Left kidney (tissue), 2 donors: ENCODE data around the gene CDK18. TPM values are rescaled to one million over a fixed set of nuclear protein-coding genes. Genes with fewer than 3 reads are reported as not detected.

Source experiments
- DNase-seq: peaks from one replicate; pipeline ENCODE4 v3.0.0-alpha.2; 2013
- polyA plus RNA-seq: library from polyadenylated mRNA; unstranded; fragments of 120-200 nt; gene quantifications from one replicate; pipeline ENCODE4 v1.2.1, GENCODE V29; 2013; ENCODE audit not compliant: insufficient read length

Gene CDK18
- polyA plus RNA-seq, 1 donor: 27.1 TPM

- no peak for DNase-seq
These were observed 65.7 kb downstream of the CDK18 start for GRCh38 chr1:205570173-205570501.

GRCh38 chr1:205570796-205571537, 66.5 kb downstream of the CDK18 start:
- DNase-seq: no peak

- no peak for DNase-seq
These were observed 67.3 kb downstream of the CDK18 start for GRCh38 chr1:205571747-205572146.

- DNase-seq: no peak
These were observed 68.0 kb downstream of the CDK18 start for GRCh38 chr1:205572421-205572820.

- no peak for DNase-seq
These were observed 70.9 kb downstream of the CDK18 start for GRCh38 chr1:205575294-205575885.

- DNase-seq: no peak
These were observed 71.5 kb downstream of the CDK18 start for GRCh38 chr1:205576011-205576410.

- DNase-seq: no peak
These were observed 72.6 kb downstream of the CDK18 start for GRCh38 chr1:205576805-205577761.

- no peak for DNase-seq
These were observed 73.6 kb downstream of the CDK18 start for GRCh38 chr1:205577874-205578658.

- DNase-seq: no peak
These were observed 74.5 kb downstream of the CDK18 start for GRCh38 chr1:205578780-205579571.

- no peak for DNase-seq
These were observed 75.2 kb downstream of the CDK18 start for GRCh38 chr1:205579711-205580110.

GRCh38 chr1:205580140-205580922, 75.9 kb downstream of the CDK18 start:
- no peak for DNase-seq

- no peak for DNase-seq
These were observed 76.4 kb downstream of the CDK18 start for GRCh38 chr1:205580923-205581180.

GRCh38 chr1:205581321-205581980, 77.0 kb downstream of the CDK18 start:
- no peak for DNase-seq

- DNase-seq: no peak
These were observed 77.6 kb downstream of the CDK18 start for GRCh38 chr1:205582046-205582445.

Other genes with a start within 250 kb of the CDK18 start
- gene NUAK2, start 182.9 kb upstream of the CDK18 start, polyA plus RNA-seq: 9.3 TPM
- gene KLHDC8A, start 147.7 kb upstream of the CDK18 start, polyA plus RNA-seq: 2.5 TPM
- gene LEMD1, start 82.6 kb upstream of the CDK18 start, polyA plus RNA-seq: 3.9 TPM
- 3.6 TPM for gene BLACAT1, start 48.6 kb upstream of the CDK18 start, polyA plus RNA-seq
- gene ELK4, start 127.3 kb downstream of the CDK18 start, polyA plus RNA-seq: 26.8 TPM
- gene SLC45A3, start 175.8 kb downstream of the CDK18 start, polyA plus RNA-seq: 8.8 TPM
- 483 TPM for gene NUCKS1, start 245.5 kb downstream of the CDK18 start, polyA plus RNA-seq